ENCODE measurements around the gene RPL28. TPM values are rescaled to one million over a fixed set of nuclear protein-coding genes. Genes with fewer than 3 reads are reported as not detected.

RPL28 gene
- total RNA-seq, 3 donors from 2014 or later (not counting 1 experiment from before 2014, with no cell fraction given): 1,373 to 1,704 (median 1,679) TPM

GRCh38 chr19:55423225-55424005 lies 37.7 kb downstream of the RPL28 start:
- no peak for ATAC-seq
- Mint-ChIP-seq H3K4me3 (no peak overlapping the region), H3K9me3 (no peaks in the 10 kb centered on the region), H3K36me3 (no peaks in the 10 kb centered on the region), H3K27ac (no peak overlapping the region), H3K27me3 (ENCODE audit: low read depth in 2 of 2) (peaks cover 8 to 19% of the 10 kb centered on the region in 2 donors), H3K4me1 (peaks cover 5 to 6% of the 10 kb centered on the region in 2 donors)
- DNase-seq: no peak
- Histone ChIP-seq H3K9me3 (ENCODE audit: control insufficient read depth, insufficient read depth, low read length) (no peaks in the 10 kb centered on the region), H3K27me3 (ENCODE audit: control insufficient read depth, insufficient read depth, low read length) (peaks cover 3% of the 10 kb centered on the region), H3K4me3 (ENCODE audit: low read length) (no peak overlapping the region), H3K4me1 (ENCODE audit: control insufficient read depth, insufficient read depth, low read length) (peaks cover 9% of the 10 kb centered on the region), H3K27ac (ENCODE audit: low read length) (no peak overlapping the region), H3K36me3 (ENCODE audit: control insufficient read depth, insufficient read depth, low read length) (no peaks in the 10 kb centered on the region)
- 88% methylated on average over 13 of the region's 13 CpGs for WGBS (ENCODE audit: insufficient coverage)
- intact Hi-C loops (cut with micrococcal nuclease): no loop called here
- no peak for TF ChIP-seq CTCF (IDR thresholded peaks at IDR 0.05)

DNA sequence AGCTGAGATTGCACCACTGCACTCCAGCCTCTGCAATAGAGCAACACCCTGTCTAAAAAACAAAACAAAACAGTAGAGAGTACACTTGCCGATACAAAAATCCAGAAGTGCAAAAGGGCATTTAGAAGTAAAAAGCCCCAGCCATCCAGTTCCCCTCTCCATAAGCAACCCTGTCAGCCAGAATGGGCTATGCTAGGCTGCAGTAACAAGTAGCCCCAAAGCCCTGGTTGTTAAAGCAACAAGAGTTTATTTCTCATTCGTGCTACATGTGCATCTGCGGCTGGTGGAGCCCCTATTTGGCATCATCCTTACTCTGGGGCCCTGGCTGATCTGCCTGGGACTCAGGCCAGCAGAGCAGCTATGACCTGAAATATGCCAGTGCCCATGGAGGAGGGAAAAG lies 38.8 kb downstream of the RPL28 start:
- 98% methylated on average over 3 of the region's 3 CpGs for WGBS (ENCODE audit: insufficient coverage)
- Histone ChIP-seq H3K9me3 (ENCODE audit: control insufficient read depth, insufficient read depth, low read length) (no peaks in the 10 kb centered on the region), H3K27me3 (ENCODE audit: control insufficient read depth, insufficient read depth, low read length) (no peaks in the 10 kb centered on the region), H3K4me1 (ENCODE audit: control insufficient read depth, insufficient read depth, low read length) (peaks cover 9% of the 10 kb centered on the region), H3K4me3 (ENCODE audit: low read length) (no peak overlapping the region), H3K36me3 (ENCODE audit: control insufficient read depth, insufficient read depth, low read length) (no peaks in the 10 kb centered on the region), H3K27ac (ENCODE audit: low read length) (no peak overlapping the region)
- Mint-ChIP-seq H3K27ac (no peak overlapping the region), H3K4me3 (no peak overlapping the region), H3K9me3 (no peaks in the 10 kb centered on the region), H3K4me1 (peaks cover 5 to 6% of the 10 kb centered on the region in 2 donors), H3K36me3 (no peaks in the 10 kb centered on the region), H3K27me3 (ENCODE audit: low read depth in 2 of 2) (peaks cover 13 to 23% of the 10 kb centered on the region in 2 donors)
- ATAC-seq (no peak), DNase-seq (no peak)
- TF ChIP-seq CTCF (IDR thresholded peaks at IDR 0.05): no peak
- intact Hi-C loops (cut with micrococcal nuclease): no loop called here

- Mint-ChIP-seq H3K4me1 (peaks cover 5 to 6% of the 10 kb centered on the region in 2 donors), H3K36me3 (no peaks in the 10 kb centered on the region), H3K27ac (no peak overlapping the region), H3K27me3 (ENCODE audit: low read depth in 2 of 2) (peaks cover 15 to 28% of the 10 kb centered on the region in 2 donors), H3K4me3 (no peak overlapping the region), H3K9me3 (no peaks in the 10 kb centered on the region)
- 85% methylated on average over 2 of the region's 2 CpGs for WGBS (ENCODE audit: insufficient coverage)
- H3K27ac ChIP-seq (ENCODE audit: low read length): no peak overlapping the region
- H3K9me3 ChIP-seq (ENCODE audit: control insufficient read depth, insufficient read depth, low read length): no peaks in the 10 kb centered on the region
- no peak overlapping the region for H3K4me3 ChIP-seq (ENCODE audit: low read length)
- no peaks in the 10 kb centered on the region for H3K36me3 ChIP-seq (ENCODE audit: control insufficient read depth, insufficient read depth, low read length)
- no peak for ATAC-seq
- H3K4me1 ChIP-seq (ENCODE audit: control insufficient read depth, insufficient read depth, low read length): peaks cover 7% of the 10 kb centered on the region
- intact Hi-C loops (cut with micrococcal nuclease): no loop called here
- TF ChIP-seq CTCF (IDR thresholded peaks at IDR 0.05): no peak
- DNase-seq: no peak
- H3K27me3 ChIP-seq (ENCODE audit: control insufficient read depth, insufficient read depth, low read length): peaks cover under 1% of the 10 kb centered on the region
Observed at GRCh38 chr19:55426042-55426441, 40.3 kb downstream of the RPL28 start.

DNA sequence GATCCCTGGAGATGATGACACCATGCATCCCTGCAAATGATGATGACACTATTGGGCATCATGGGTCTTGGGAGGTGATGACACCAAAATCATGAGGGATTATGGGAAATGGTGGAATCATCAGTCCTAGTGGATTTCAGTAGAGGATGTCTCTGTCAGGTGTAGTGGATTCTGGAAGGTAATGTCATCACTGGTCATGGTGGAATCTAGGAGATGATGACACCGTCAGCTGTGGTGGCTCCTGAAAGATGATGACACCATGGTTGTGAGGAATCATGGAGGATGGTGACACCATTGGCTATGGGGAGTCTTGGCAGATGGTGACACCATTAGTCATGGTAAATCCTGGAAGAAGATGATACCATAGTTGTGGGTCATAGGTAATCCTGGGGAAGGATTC lies 45.5 kb downstream of the RPL28 start:
- no peaks in the 10 kb centered on the region for H3K9me3 Mint-ChIP-seq
- no peak overlapping the region for H3K27ac Mint-ChIP-seq
- WGBS (ENCODE audit: insufficient coverage): 83% methylated on average over 1 of the region's 1 CpG
- Histone ChIP-seq H3K36me3 (ENCODE audit: control insufficient read depth, insufficient read depth, low read length) (no peaks in the 10 kb centered on the region), H3K4me3 (ENCODE audit: low read length) (no peak overlapping the region), H3K9me3 (ENCODE audit: control insufficient read depth, insufficient read depth, low read length) (no peaks in the 10 kb centered on the region), H3K4me1 (ENCODE audit: control insufficient read depth, insufficient read depth, low read length) (no peaks in the 10 kb centered on the region), H3K27me3 (ENCODE audit: control insufficient read depth, insufficient read depth, low read length) (peaks cover 10% of the 10 kb centered on the region), H3K27ac (ENCODE audit: low read length) (no peak overlapping the region)
- no peak for DNase-seq
- H3K4me3 Mint-ChIP-seq: no peak overlapping the region
- H3K36me3 Mint-ChIP-seq: no peaks in the 10 kb centered on the region
- no peak for ATAC-seq
- H3K4me1 Mint-ChIP-seq: no peaks in the 10 kb centered on the region
- TF ChIP-seq CTCF (IDR thresholded peaks at IDR 0.05): no peak
- H3K27me3 Mint-ChIP-seq (ENCODE audit: low read depth in 2 of 2): peaks cover 15 to 25% of the 10 kb centered on the region in 2 donors
- intact Hi-C loops (cut with micrococcal nuclease): no loop called here

Data from natural killer cell (primary cell).